COLO668 (cell line): Measurements from ENCODE around the gene DPYSL4.

Experiments used
- DNase-seq: peaks from one replicate; lab custom pipeline; 2025; ENCODE audit not compliant: unreplicated experiment; lab: John Stamatoyannopoulos, UW

Gene DPYSL4

GRCh38 chr10:132162590-132163277 lies 24.0 kb upstream of the DPYSL4 start:
- DNase-seq: peak; percentile 41

DNA sequence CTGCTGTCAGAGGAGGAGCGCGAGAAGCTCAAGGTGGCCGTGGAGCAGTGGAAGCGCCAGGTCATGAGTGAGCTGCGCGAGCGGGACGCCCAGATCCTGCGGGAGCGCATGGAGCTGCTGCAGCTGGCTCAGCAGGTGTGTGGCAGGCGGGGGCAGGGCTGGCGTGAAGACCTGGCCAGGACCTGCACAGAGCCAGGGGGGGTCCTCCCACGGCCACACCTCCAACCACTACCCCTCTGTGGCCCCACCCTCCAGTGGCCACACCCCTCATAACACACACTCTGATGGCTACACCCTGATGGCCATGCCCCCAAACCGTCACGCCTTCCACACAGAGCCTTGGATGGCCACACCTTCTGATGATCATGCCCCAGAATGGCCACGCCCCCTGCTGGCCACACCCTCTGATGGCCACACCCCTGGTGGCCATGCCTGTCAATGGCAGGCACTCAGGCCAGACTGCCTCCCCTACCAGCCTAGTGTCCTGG lies 23.4 kb upstream of the DPYSL4 start:
- peak; percentile 72 for DNase-seq

DNA sequence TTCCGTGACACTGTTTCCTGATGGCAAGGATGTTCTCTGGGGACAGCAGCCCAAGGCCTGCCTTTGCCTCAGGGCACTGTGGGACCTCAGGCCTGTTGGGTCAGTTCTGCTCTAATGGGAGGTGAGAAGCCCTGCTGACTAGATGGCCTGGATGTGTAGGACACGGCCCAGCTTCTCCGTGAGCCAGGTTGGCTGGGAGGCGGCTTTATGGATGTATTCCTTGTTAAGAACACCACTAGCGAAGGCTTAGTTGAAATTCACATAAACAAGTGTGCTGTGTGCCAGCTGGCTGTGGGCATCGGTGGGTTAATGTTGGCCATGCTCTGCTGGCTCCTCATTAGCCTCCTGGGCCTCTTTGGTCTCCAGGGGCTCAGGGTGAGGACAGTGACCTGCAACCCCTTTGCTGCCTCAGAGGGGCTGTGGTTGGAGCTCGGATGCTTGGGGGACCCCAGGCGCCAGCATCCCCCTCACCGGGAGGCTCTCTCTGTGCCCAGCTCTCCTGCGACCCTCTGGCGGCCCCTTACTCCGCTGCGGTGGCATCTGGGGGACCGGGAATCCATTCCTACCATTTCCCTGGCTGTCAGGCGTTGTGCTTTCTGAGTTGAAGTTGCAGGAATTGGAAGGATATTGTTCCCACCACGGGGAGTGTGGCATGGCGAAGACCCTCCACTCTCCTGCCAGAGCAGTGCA lies 22.8 kb upstream of the DPYSL4 start:
- DNase-seq: no peak

DNA sequence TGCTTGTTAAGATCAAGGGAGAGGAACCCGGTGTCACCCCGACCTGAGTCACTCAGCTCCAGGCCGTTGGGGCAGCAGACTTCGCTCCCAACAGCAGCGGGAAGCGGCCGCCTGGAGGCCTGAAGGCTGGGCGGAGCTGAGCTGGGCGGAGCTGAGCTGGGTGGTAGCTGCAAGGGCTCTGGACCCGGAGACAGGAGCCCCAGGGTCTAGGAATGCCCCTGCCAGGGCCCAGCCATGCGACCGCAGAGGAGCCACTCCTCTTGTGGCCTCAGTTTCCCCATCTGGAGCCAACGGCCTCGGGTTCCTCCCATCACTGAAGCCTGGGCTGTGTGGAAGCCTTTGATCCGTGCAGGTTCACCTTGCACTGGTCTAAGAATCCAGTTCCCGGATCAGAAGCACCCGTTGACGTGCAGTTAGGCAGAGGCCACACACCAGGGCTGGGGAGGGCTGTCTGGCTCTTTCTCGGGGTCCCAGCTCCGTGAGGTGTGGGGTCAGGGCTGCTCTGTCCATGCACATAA lies 21.9 kb upstream of the DPYSL4 start:
- peak; percentile 14 for DNase-seq

DNA sequence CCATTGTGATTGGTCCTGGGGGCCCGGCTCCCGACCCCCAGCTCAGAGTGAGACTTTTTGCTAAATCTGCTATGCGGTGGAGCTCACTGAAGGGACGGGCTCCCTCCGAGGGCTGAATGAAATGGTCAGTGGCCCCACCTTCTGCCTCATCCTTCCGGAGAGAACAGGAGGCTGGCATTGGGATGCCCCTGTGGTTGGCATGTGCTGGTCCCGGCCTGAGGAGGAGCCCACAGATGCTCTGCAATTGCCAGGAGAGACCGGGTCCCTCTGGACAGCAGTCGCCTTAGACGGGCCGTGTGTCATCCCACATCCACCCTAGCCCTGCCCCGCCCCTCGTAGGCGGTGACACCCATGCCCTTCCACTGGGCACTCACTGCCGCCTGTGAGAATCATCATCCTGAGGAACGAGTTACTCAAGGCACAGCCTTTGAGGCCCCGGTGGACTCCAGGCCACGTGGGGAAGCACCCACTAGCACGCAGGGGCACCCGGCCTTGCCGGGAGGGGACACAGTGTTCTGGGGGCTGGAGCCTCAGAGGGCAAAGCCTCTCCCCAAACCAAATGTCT lies 21.2 kb upstream of the DPYSL4 start:
- no peak for DNase-seq

- no peak for DNase-seq
These were observed 20.4 kb upstream of the DPYSL4 start for GRCh38 chr10:132166216-132166950.

GRCh38 chr10:132167041-132167674 lies 19.6 kb upstream of the DPYSL4 start:
- no peak for DNase-seq

DNA sequence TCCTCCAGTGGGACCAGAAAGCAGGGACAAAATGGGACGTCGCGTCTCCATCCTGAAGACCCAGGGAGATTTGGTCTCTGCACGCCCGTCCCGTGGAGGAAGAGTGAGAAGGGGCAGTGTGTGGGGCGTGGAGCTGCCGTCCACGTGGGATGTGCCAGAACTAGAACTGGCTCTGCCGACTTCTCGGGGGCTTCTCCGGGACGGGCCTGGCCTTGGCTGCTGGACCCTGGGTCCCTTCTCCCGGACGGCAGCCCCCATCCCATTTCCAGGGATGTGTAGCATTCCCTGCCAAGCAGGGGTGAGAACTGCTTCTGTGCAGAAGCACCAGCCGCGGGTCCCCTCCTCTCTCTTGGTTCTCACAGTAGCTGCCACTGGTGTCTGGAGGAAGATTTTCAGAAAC lies 18.8 kb upstream of the DPYSL4 start:
- no peak for DNase-seq

- no peak for DNase-seq
These were observed 18.1 kb upstream of the DPYSL4 start for GRCh38 chr10:132168571-132169030.

- no peak for DNase-seq
These were observed 17.6 kb upstream of the DPYSL4 start for GRCh38 chr10:132169031-132169765.

- DNase-seq: peak; percentile 6
These were observed 16.8 kb upstream of the DPYSL4 start for GRCh38 chr10:132169766-132170560.

- DNase-seq: no peak
These were observed 16.0 kb upstream of the DPYSL4 start for GRCh38 chr10:132170561-132171361.

- no peak for DNase-seq
These were observed 14.4 kb upstream of the DPYSL4 start for GRCh38 chr10:132172091-132173066.

DNA sequence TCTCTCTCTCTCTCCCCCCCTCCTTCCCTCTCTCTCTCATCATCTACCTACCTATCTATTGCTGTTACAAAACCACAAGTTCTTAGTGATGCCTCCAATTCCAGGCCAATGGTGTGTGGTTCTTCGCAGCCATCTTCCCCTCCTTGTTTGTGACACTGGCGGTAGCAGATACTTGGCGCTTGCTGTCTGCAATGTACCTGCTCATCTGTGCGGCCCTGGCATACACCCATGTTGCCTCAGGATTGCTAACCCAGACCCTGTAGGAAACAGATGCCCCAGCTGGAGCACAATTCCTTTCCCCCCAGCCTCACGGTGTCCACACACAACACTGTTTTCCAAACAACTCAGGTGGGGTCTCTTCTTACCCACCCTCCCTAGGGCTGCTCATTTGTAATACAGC lies 13.6 kb upstream of the DPYSL4 start:
- no peak for DNase-seq

DNA sequence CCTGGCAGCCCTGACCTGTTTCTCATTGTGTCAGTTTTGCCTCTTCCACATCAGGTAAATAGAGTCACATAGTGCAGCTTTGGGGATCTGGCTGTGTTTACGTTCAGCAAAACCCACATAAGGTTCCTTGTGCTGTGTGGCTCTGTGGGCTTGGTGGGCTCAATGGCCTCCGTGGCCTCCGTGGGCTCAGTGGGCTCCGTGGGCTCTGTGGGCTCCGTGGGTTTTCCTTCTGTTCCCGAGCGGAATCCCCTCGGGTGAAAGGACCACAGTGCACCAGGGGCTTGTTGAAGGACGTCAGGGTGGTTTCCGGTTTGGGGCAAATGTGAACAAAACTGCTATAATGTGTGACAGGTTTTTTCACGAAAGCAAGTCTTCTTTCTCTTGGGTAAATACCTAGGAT lies 12.5 kb upstream of the DPYSL4 start:
- no peak for DNase-seq

GRCh38 chr10:132175408-132175807 lies 11.3 kb upstream of the DPYSL4 start:
- DNase-seq: no peak

DNA sequence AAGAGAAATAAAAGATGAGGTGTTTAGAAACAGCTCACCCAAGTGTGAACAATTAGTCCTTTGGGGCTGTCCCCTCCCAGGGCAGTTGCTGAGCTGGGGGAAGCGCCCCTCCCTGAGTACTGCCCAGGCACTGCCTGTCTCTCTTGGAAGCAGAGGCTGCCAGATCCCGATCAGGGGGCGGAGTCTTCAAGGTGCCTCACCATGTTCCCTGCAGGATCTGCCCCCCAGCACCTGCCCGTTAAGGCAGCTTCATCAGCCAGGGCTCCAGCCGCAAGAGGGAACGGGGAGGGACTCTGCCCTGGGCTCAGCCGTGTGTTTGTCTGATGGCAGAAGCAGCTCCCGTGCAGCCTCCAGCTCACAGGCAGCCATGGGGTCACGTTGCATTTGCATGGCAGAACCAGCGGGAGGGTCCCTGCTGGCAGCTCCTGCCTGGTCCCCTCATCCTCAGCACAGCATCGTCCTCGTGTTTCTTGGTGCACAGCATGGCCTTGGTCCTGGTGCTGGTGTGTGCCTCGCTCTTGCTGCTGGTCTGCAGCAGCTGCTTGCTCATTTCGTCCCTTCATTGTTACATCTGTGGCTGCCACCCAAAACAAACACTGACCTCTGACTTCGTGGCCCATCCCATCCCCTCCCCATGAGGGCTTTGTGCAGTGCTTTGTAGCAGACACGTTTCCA lies 10.7 kb upstream of the DPYSL4 start:
- peak; percentile 25 for DNase-seq
